HK-2 (cell line): ENCODE results near the gene JAK2.
"Not testable (repeated sequence)": the region's sequence is repeated elsewhere in the genome, so short reads cannot be mapped to it uniquely, and the experiment has no call there.

ENCODE experiments used
- DNase-seq: peaks from one replicate; pipeline ENCODE4 v3.0.0-alpha.2; 2018; ENCODE audit not compliant: unreplicated experiment

The JAK2 gene

DNA sequence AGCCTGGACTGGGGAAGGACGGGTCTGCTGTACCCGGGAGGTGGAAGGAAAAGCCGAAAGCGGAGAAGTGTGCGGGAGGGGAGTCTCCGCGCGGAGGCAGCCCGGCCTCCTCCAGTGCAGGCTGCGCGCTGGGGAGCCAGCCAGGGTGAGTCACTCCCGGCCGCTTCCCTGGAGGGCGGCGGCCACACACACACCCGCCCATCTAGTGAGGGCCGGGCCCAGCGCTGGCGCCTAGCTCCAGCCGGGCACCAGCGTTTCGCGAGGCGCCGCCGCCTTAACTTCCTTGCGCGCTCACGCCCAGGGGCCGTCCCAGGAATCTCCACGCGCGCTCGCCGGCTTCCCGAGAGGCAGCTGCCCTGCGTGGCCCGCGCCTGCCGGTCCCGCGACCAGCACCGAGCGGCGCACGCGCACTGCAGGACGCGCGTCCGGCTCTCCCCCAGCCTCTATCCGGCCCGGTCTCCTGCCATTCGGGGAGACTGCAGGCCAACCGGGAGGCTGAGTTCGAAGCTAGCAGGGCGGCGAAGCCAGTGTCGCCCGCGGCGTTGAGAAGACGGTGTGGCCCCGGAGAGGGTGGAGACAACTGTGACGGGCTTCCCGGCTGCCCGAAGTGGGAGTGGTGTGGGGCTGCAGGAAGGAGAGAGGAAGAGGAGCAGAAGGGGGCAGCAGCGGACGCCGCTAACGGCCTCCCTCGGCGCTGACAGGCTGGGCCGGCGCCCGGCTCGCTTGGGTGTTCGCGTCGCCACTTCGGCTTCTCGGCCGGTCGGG is at the start of gene JAK2:
Gene JAK2, plus strand, starts transcription at position 652 of the 765 bp plus-strand sequence. CDS start 36,716 bp downstream, outside the sequence.
- DNase-seq, result peak; percentile 88

DNA sequence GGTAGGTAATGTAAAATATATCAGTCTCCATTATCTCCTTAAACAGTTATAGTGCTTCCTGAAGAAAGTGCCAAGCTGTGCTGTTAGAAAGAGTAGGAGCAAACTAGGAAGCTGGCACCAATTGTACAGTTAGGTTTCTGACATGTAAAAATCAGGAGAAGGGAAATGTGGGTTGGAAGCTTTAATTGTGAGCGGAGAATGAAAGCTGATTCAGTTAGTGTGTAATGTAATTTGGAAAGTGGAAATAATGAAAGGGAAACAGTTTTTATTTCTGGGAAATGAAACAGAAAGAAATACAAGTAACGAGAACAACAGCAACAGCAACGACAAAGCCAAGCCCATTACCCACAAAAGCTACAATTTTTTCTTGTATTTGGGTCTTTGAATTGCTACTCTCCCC is 48.8 kb upstream of the JAK2 start:
- DNase-seq, result no peak

DNA sequence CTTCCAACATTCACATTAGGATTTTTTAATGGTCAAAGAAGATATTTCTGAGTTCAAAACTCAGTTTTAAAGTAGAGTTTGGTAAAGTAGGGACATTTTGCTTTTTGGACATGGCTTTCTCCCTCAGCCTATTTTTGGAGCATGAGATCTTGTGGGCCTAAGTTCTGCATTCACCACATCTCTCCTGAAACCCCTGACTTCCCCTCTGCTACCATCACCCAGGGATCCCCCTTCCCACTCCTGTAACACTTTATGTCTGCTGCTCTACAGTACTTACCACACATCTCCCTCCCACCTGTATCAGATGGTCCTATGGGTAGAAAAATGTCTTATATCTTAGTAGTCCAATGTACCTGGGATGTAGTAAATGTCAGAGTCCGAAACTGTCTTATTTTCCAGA is 48.2 kb upstream of the JAK2 start:
- no peak for DNase-seq

DNA sequence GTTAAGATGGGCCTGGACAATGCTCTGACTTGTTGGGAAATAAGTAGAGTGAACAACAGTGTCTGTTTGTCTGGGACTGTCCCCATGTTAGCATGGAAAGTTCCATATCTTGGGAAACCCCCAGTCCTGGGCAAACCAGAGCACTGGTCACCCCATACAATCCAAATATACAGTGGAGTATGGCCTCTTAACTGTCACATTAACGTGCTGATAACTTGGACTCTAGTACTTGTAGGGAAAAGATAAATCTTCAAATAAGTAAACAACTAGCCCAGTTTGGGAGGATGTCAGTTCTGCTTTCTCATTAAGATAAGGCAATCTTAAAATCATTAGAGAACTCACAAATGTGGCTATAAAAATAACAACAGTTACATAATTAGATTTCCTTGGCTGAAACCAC is 47.6 kb upstream of the JAK2 start:
- DNase-seq, result no peak

DNA sequence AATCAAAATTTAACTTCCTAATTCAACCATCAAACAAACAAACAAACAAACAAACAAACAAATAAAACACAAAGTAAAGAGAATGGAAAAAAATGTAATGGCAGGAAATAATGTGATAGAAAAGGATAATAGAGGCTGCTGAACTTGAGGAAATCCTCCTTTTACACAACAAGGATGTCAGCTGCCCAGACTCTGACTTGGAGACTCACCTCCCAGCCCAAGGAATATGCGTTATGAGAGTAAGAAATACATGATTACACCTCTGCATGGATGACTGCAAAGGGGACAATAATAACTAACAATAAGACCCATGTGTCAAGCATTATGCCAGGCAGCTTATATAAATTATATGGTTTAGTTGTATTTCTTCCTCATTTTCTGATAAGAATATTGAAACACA is 46.6 kb upstream of the JAK2 start:
- DNase-seq, result no peak

DNA sequence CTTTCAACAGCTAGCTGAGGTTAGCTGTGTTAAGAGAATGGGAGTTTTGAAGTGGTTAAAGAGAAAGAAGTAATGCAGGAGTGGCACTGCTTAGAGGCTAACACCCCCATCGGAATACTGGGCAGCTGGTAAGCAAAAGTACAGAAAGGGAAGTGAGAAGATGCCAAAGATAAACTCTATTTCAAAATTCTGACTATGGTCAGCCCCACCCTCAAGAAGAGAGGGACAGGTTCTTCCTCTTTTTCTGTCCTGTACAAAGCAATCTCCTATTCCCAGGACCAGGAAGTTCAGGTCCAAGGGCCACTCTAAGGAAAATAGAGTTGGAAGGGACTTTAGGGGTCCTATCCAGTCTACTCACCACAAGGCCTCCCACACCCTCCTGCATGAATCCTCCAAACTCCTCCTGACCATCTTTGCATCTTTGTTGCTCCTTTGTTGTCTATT is 45.9 kb upstream of the JAK2 start:
- DNase-seq, result no peak

DNA sequence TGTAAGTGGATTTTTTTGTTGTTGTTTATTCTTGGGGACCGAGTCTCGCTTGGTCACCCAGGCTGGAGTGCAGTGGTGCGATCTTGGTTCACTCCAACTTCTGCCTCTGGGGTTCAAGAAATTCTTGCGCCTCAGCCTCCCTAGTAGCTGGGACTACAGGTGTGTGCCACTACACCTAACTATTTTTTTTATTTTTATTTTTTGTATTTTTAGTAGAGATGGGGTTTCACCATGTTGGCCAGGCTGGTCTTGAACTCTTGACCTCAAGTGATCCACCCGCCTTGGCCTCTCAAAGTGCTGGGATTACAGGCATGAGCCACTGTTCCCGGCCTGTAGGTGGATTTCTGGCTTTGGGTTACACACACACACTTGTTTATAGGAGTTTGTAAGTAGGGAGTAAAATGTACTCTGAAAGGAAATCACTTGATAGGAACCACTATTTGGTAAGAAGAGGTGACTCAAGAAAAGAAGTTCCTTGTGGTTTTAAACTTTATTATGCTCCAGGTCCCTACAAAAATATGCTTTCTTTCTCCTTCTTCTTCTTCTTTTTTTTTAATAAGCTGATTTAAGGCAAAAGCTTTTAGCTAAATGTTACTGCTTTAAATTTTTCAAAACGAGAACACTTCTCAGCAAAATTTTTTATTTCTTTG is 42.9 kb upstream of the JAK2 start:
- DNase-seq, result not testable (repeated sequence)

DNA sequence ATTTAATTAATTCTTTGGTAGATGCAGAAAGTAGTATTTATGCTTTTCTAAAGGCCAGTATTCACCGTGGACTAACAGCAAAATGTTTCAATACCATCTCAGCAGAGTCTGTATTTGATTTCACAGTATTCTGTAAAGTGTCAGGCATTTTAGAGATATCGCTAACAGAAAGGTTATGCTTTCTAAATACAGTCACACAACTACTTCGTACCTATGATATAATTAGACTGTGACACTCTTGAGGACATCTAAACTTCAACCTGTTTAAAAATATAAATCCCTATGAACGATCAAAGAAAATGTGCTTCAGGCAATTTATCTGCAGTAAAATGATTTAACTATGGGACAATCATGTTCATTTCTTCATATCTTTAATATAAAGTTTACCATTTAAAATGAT is 41.7 kb upstream of the JAK2 start:
- DNase-seq, result no peak

DNA sequence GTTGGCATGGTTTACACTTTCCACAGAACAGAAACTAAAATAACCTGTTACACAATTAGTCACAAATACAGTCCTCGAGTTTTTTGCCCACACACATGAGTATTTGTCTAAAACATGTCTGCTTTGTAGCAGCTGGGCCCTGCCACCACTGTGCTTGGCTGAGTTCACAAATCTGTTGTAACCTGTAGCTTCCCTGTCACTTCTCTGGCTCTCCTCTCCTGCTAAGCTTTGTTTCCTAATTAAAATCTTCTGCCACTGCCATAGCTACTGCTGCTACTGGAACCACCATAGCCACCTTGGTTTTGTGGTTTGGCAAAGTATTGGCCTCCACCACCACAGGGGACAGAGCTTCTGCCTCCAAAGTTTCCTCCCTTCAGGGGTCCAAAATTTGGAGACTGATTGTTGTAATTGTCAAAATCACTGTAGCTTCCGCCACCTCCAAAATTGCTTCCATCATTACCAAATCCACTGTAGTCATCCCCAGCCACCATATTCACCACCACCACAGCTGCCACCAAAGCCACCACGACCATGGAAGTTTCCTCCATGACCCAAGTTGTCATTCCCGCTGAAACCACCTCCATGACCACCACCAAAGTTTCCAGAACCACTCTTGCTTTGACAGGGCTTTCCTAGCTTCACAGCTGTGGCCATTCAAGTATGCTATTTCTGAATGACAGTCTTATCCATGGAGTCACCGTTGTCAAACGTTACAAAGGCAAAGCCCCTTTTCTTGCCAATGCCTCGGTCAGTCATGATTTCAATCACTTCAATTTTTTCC is 40.5 kb upstream of the JAK2 start:
- not testable (repeated sequence) for DNase-seq

DNA sequence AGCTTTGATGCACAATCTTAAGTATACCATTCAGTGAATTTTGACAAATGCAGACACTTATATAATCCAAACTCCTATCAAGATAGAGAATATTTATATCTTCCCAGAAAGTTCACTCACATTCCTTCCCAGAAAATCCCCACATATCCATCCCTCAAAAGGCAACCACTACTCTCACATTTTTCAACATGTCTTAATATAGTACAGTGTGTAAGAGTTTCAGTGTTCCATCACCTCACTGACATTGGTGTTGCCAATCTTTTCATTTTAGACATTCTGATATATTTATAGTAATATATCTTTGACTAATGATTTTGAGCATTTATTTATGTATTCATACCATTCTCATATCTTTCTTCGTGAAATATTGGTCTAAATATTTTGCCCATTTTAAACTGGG is 38.1 kb upstream of the JAK2 start:
- no peak for DNase-seq

DNA sequence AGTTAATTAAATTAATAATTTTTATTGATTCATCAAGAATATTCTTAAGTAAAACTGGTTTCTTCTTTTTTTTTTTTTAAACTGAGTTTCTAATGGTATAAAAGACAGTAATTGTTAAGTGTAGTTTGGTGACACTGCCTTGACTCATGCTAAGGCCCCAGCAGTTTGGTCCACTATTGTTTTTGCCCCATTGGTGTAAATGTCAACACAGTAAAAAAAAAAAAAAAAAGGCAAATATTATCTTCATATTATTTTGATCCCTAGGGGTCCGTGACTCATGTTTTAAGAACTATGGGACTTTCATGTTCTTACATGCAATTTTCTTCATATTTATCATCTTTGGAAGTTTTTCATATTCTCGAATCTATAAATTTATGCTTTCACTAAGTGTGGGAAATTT is 29.2 kb upstream of the JAK2 start:
- no peak for DNase-seq

DNA sequence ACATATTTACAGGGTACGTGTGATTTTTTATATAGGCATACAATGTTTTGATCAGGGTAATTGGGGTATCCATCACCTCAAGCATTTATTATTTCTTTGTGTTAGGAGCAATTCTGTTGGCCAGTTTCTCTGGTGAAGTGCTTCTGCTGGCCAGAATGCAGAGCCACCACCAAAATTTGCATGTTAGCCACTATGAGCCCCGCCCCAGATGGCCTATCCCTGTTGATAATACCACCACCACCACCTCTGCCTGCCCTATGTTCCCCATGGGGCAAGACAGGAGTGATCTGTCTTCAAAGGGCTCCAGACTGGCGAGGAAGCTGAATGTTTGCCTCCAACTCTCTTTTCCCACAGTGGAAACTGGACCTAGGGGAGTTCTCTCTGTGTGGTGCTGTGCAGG is 26.0 kb upstream of the JAK2 start:
- no peak for DNase-seq

DNA sequence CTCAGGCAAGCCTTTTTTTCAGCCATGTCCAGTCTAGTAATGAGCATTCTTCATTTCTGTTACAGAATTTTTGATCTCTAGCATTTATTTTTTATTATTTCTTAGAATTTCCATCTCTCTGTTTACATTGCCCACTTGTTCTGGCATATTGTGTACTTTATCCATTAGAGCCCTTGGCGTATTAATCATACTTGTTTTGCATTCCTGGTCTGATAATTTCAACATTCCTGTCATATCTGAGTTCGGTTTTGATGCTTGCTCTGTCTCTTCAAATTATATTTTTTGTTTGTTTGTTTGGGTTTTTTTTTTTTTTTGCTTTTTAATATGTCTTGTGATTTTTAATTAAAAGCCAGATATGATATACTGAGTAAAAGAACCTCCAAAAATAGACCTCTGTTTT is 23.0 kb upstream of the JAK2 start:
- DNase-seq, result no peak

DNA sequence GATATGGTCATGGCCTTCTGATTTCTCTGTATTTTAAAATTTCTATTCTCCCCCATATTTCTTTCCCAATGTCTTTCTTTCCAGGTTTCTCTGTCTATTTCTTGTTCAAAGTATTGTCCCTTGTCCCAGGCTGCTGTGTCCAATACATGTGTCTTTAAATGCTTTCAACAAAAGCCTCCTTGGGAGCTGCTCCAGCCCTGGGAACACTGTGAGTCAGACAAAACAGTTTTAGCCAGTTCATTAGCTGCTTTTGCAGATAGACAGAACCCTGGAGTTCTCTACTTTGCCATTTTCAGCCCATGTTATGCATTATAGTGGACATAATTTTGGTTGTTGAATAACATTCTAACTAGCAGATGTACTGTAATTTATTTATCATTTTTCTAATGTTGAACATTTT is 20.5 kb upstream of the JAK2 start:
- no peak for DNase-seq

DNA sequence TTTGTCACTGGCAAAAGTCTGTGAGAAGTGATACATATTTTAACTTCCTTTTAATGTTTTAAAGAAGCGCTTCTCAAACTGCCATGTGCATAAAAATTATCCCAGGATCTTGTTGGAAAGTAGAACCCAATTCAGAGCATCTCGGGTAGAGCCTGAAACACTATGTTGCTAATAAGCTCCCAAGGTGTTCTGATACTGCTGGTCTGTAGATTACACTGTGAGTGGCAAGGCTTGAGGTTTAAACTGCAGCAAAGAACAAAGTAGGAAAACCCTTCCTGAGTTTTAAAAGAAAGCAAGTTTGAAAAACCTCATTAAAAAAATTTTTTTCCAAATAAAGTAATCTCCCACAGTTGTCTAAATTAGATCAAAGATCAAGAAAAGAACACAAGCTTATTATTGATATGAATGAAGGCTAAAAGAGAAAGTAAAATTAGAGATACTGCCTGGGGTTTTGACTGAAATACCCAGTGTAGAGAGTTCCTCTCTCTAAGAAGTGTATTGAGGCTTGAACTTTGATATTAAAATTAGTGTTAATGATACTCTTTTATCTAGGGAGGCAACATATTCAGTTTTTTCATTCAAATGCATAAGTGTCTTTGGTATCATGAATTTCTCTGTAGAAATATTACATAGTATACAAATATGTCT is 19.8 kb upstream of the JAK2 start:
- DNase-seq, result no peak

DNA sequence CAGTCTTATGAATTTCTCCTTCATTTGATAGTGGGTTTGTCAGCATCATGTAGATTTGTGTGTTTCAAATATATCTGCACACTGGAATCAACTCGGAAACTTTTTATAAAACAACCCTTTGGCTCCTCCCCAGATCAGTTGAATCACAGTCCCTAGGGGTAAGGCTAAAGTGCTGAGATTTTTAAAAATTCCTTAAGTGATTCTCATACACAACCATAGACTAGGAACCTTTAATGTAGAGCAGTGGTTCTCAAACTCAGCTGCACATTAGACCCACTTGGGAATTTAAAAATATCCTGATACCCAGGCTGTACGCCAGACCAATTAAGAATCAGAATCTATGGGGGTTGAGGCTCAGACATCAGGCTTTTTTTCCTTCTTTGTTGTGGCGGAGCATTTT is 17.5 kb upstream of the JAK2 start:
- no peak for DNase-seq

DNA sequence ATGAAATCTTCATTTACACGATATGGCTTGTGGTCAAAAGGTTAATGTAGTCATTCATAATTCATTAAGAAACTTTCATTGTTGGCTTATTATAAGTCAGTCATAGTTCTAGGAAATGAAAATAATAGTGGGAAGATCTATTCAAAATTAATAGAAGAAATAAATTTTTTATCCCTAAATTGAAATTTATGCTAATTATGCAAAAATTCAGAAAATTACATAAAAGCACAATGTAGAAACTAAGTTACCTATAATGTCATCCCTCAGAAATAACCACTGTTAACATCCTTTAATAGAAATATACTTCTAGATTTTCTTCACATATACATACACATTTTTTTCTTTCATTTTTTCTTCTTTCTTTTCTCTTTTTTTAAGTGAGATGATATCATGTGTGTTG is 15.9 kb upstream of the JAK2 start:
- DNase-seq, result no peak

DNA sequence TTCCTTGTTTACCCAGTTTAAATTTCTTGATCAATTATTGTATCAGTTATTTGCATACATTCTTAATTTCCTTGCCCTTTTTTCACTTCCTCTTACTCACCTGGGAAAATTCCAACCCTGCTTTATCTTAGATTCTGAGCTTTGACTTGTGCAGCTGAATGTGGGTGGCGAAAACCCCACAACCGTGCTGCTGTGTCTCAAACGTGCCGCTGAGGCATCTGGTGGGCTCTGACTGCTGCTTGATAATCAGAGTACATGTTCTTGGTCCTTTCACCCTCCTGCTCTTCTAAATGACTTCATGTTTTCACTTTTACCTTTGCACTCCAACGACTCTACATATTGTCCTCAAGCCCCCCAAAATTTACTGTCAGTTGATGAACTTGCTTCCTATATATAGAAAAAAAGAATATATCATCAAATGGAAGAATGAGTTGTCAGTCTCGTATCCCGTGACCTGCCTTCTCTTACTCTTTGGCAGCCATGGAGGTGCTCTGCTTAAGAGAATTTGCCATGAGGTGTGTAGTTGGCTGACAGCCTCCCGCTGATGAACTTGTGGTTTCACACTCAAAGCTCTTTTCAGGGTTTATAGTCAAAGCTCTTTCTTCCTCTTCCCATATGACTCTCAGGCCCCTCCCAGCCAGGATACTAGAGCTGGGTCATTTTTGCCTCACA is 14.0 kb upstream of the JAK2 start:
- no peak for DNase-seq

DNA sequence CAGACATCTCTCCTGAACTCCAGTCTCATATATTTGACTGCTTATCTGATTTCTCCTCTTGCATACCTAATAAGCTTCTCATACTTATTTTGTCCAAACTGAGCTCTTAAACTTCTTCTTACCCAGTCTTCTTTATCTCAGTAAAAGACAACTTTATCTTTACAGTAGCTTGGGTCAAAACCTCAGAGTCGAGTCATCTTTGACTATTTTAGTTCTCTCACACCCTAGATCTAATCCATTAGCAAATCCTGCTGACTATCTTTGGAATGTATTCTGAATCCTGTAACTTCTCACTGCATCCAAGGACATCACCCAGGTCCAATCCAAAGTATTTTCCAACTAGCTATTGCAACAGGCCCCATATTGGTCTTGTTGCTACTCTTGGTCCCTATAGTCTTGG is 11.8 kb upstream of the JAK2 start:
- DNase-seq, result no peak

DNA sequence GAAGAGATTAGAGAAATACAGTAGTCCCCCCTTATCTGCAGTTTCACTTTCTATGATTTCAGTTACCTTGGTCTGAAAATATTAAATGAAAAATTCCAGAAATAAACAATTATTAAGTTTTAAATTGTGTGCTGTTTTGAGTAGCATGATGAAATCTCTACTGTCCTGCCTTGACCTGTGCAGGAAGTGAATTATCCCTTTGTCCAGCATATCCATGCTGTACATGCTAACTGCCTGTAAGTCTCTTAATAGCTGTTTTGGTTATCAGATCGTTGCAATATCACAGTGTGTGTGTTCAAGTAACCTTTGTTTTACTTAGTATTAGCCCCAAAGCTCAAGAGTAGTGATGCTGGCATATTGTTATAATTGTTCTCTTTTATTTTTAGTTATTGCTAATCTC is 11.2 kb upstream of the JAK2 start:
- DNase-seq, result no peak

DNA sequence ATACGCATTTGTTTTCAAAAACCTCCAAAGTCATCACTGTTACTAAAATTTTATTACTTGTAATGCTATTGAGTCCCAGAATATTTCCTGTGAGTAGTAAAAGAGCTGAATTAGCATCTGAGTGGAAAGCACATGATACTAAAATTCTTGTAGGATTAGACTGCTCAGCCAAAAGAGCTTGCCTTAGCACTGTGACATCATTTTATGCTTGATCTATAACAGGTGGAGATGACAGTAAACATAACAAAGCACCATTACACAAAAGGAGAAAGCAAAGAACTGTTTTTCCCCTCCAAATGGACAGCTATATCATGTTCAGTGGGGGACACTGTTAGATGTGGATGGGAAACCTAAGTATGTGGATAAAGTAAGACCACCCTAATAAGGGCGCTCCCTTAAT is 5.8 kb upstream of the JAK2 start:
- no peak for DNase-seq
